HCT116 (cell line): Measurements from ENCODE around the gene RHBDD1. TPM values are rescaled to one million over a fixed set of nuclear protein-coding genes. Genes with fewer than 3 reads are reported as not detected.

Source experiments
- ATAC-seq: fragments of 200-7000 bp; cut with Tn5 transposase; 2 replicates; pipeline ENCODE4 v1.9.1; 2020; ENCODE audit warnings: mild to moderate bottlenecking, moderate library complexity
- BruUV-seq: library from RNA; stranded (reverse); fragments of 400-500 nt; replicated peaks from 2 replicates; lab custom pipeline; 2021; lab: Mats Ljungman, UMichigan
- CTCF ChIA-PET: fragments of 300-600 bp; sonication (Branson Sonifier 250); formaldehyde crosslinking; loops from one replicate; lab custom pipeline; 2021; ENCODE audit warnings: antibody characterized with exemption; lab: Charles Lee
- POLR2A ChIA-PET: fragments of 300-600, 350-600 bp; sonication (Branson Sonifier 250); formaldehyde crosslinking; loops from one replicate; lab custom pipeline; 2021; ENCODE audit warnings: antibody characterized with exemption; lab: Charles Lee
- RAD21 ChIA-PET, 2 experiments: fragments of 300-600 bp; sonication (Branson Sonifier 250); formaldehyde crosslinking; loops; one replicate each; lab custom pipeline; 2023; ENCODE audit warnings: low total read pairs in 2 of 2; ENCODE audit not compliant: uncharacterized antibody in 2 of 2, unreplicated experiment in 2 of 2, low non-redundant PET in 1 of 2; lab: Charles Lee
- DNase-seq: peaks from one replicate; pipeline ENCODE4 v3.0.0-alpha.2; 2010; ENCODE audit warnings: low read depth, low spot score
- H2AFZ ChIP-seq: fragments of 200-600 bp; shearing (Covaris generic), sonication (generic); 2 replicates; pipeline ENCODE4 v1.6.1; 2017; ENCODE audit warnings: low read depth, mixed run types, mixed read lengths, antibody characterized with exemption, low read length; ENCODE audit not compliant: poor library complexity, severe bottlenecking
- H3K27ac ChIP-seq: 2 replicates; pipeline ENCODE4 v1.5.1; 2012; ENCODE audit warnings: low read depth, low read length
- H3K27me3 ChIP-seq: fragments of 200-600 bp; sonication (generic); 2 replicates; pipeline ENCODE4 v1.6.1; 2016; ENCODE audit warnings: mixed run types, low read length, mixed read lengths; ENCODE audit not compliant: insufficient read depth
- H3K36me3 ChIP-seq, 2 experiments: fragments of 200-500 bp in 1 of 2; fragments of 200-600 bp in 1 of 2; sonication (Bioruptor generic) in 1 of 2; sonication (generic) in 1 of 2; 2 replicates each; pipeline versions ENCODE4 v1.5.1 to v1.6.1; 2014 to 2016; ENCODE audit warnings: low read length in 2 of 2, inconsistent platforms in 1 of 2, mixed read lengths in 1 of 2, mixed run types in 1 of 2; ENCODE audit not compliant: insufficient read depth in 2 of 2, control insufficient read depth in 1 of 2
- H3K4me1 ChIP-seq, 2 experiments: fragments of 200-600 bp in 1 of 2; sonication (generic) in 1 of 2; 2 replicates each; pipeline versions ENCODE4 v1.5.1 to v1.6.1; 2012 to 2017; ENCODE audit warnings: low read length in 2 of 2, inconsistent platforms in 1 of 2, mild to moderate bottlenecking in 1 of 2, mixed read lengths in 1 of 2, mixed run types in 1 of 2, moderate library complexity in 1 of 2; ENCODE audit not compliant: insufficient read depth in 2 of 2, control insufficient read depth in 1 of 2
- H3K4me2 ChIP-seq: fragments of 200-600 bp; sonication (generic); 2 replicates; pipeline ENCODE4 v1.6.1; 2017; ENCODE audit warnings: mixed run types, low read length, mixed read lengths
- H3K4me3 ChIP-seq, 2 experiments: fragments of 200-600 bp in 1 of 2; sonication (generic) in 1 of 2; replicated peaks in 1 of 2; 2 replicates each; pipeline ENCODE4 v1.5.1; 2011 to 2016; ENCODE audit warnings: low read length in 2 of 2, control low read depth in 1 of 2, low read depth in 1 of 2, mild to moderate bottlenecking in 1 of 2, mixed read lengths in 1 of 2, mixed run types in 1 of 2
- H3K79me2 ChIP-seq: fragments of 200-600 bp; sonication (generic); 2 replicates; pipeline ENCODE4 v1.6.1; 2017; ENCODE audit warnings: mild to moderate bottlenecking, mixed run types, low read length, moderate library complexity, mixed read lengths; ENCODE audit not compliant: insufficient read depth
- H3K9ac ChIP-seq: fragments of 200-600 bp; sonication (generic); 2 replicates; pipeline ENCODE4 v1.6.1; 2016; ENCODE audit warnings: low read length, mixed read lengths
- H3K9me2 ChIP-seq: fragments of 200-600 bp; sonication (generic), shearing (Covaris generic); 2 replicates; pipeline ENCODE4 v1.6.1; 2017; ENCODE audit warnings: mixed run types, mild to moderate bottlenecking, moderate library complexity; ENCODE audit not compliant: insufficient read depth
- H3K9me3 ChIP-seq, 2 experiments: fragments of 200-500 bp in 1 of 2; fragments of 200-600 bp in 1 of 2; sonication (Bioruptor generic) in 1 of 2; sonication (generic) in 1 of 2; 2 replicates each; pipeline ENCODE4 v1.6.1; 2014 to 2017; ENCODE audit warnings: low read length in 2 of 2, mixed read lengths in 2 of 2, inconsistent platforms in 1 of 2, low read depth in 1 of 2, mild to moderate bottlenecking in 1 of 2, mixed run types in 1 of 2, moderate library complexity in 1 of 2; ENCODE audit not compliant: control insufficient read depth in 1 of 2, insufficient read depth in 1 of 2
- H4K20me1 ChIP-seq: fragments of 200-600 bp; sonication (generic), shearing (Covaris generic); 2 replicates; pipeline ENCODE4 v1.6.1; 2017; ENCODE audit warnings: mixed run types, mild to moderate bottlenecking, moderate library complexity; ENCODE audit not compliant: insufficient read depth
- CEBPB ChIP-seq: IDR thresholded peaks from 2 replicates; pipeline ENCODE4 v1.6.1; 2012; ENCODE audit warnings: low read depth
- ELF1 ChIP-seq: IDR thresholded peaks from 2 replicates; pipeline ENCODE4 v1.6.1; 2012; ENCODE audit warnings: low read depth, borderline replicate concordance
- EZH2 ChIP-seq: fragments of 200-600 bp; sonication (generic); IDR thresholded peaks from 2 replicates; pipeline ENCODE4 v1.6.1; 2017; ENCODE audit warnings: antibody characterized with exemption, mixed run types
- EZH2phosphoT487 ChIP-seq: fragments of 200-600 bp; IDR thresholded peaks from 2 replicates; pipeline ENCODE4 v1.6.1; 2018; ENCODE audit warnings: antibody characterized with exemption, borderline replicate concordance
- POLR2AphosphoS5 ChIP-seq: IDR thresholded peaks from 2 replicates; pipeline ENCODE4 v1.6.1; 2011; ENCODE audit warnings: mild to moderate bottlenecking, low read depth, low read length, moderate library complexity
- RAD21 ChIP-seq: IDR thresholded peaks from 2 replicates; pipeline ENCODE4 v1.6.1; 2012; ENCODE audit warnings: low read depth, mild to moderate bottlenecking
- TCF7L2 ChIP-seq: IDR thresholded peaks from 2 replicates; pipeline ENCODE4 v1.7.0; 2011; ENCODE audit warnings: borderline replicate concordance, inconsistent platforms; ENCODE audit not compliant: insufficient read depth, insufficient read length; ENCODE audit errors: extremely low read depth
- YY1 ChIP-seq: IDR thresholded peaks from 2 replicates; pipeline ENCODE4 v1.6.1; 2011; ENCODE audit warnings: low read length, low read depth, moderate library complexity, mild to moderate bottlenecking; ENCODE audit not compliant: insufficient replicate concordance; ENCODE audit errors: extremely low read depth
- ZNF274 ChIP-seq: fragments of 200-500 bp; sonication (Bioruptor generic); IDR thresholded peaks from 2 replicates; pipeline ENCODE4 v1.6.1; 2014; ENCODE audit warnings: mild to moderate bottlenecking, low read depth, low read length, inconsistent platforms
- intact Hi-C: fragments of 100-400 bp; cut with micrococcal nuclease; formaldehyde crosslinking; loops from 2 replicates; pipeline ENCODE4 v1.10.0; 2022
- total RNA-seq: library from RNA; stranded (reverse); gene quantifications from one replicate; pipeline ENCODE4 v1.2.1, GENCODE V29; 2021; ENCODE audit not compliant: unreplicated experiment
- TF ChIP-seq, protein P1 (sequence below): IDR thresholded peaks from 2 replicates; pipeline ENCODE4 v1.6.1; 2012
- TF ChIP-seq, protein P2 (sequence below): IDR thresholded peaks from 2 replicates; pipeline ENCODE4 v1.6.1; 2012; ENCODE audit warnings: low read depth
- TF ChIP-seq, protein P3 (sequence below): IDR thresholded peaks from 2 replicates; pipeline ENCODE4 v1.6.1; 2012

RHBDD1 gene
- total RNA-seq, 1 experiment from 2014 or later, result 73.8 TPM

DNA sequence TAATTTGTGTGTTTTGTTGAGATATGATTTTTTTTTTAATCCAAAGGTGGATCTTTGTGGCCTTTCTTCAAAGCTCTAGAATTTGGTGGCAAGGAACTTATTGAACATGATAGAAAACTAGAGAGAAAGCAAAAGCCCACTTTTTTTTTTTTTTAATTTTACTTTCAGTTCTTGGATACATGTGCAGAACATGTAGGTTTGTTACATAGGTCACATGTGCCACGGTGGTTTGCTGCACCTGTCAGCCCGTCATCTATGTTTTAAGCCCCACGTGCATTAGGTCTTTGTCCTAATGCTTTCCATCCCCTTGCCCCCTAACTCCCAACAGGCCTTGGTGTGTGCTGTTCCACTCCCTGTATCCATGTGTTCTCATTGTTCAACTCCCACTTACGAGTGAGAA lies 135.9 kb downstream of the RHBDD1 start:
- Histone ChIP-seq H3K4me1 (peaks cover 5 to 9% of the 10 kb centered on the region in 2 experiments; a peak in 3 of 4 replicates), H2AFZ (no peak overlapping the region), H3K9me2 (no peaks in the 10 kb centered on the region), H3K27ac (no peak overlapping the region), H3K36me3 (no peaks in the 10 kb centered on the region), H4K20me1 (no peaks in the 10 kb centered on the region), H3K9me3 (no peaks in the 10 kb centered on the region), H3K9ac (no peak overlapping the region), H3K79me2 (no peaks in the 10 kb centered on the region), H3K27me3 (no peaks in the 10 kb centered on the region), H3K4me3 (no peak overlapping the region), H3K4me2 (no peak overlapping the region)
- POLR2A ChIA-PET, result no interaction called here
- BruUV-seq, result no TSS peak
- intact Hi-C loops, result no loop called here
- DNase-seq (no peak), ATAC-seq (no peak)
- CTCF ChIA-PET, result no interaction called here
- RAD21 ChIA-PET, result no interaction called here
- TF ChIP-seq POLR2AphosphoS5, result no peak
- no peak for TF ChIP-seq ZNF274
- TF ChIP-seq EZH2, result no peak
- TF ChIP-seq, protein P1, sequence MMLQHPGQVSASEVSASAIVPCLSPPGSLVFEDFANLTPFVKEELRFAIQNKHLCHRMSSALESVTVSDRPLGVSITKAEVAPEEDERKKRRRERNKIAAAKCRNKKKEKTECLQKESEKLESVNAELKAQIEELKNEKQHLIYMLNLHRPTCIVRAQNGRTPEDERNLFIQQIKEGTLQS, result no peak
- no peak for TF ChIP-seq EZH2phosphoT487
- no peak for TF ChIP-seq TCF7L2
- TF ChIP-seq YY1, result no peak
- TF ChIP-seq, protein P2, sequence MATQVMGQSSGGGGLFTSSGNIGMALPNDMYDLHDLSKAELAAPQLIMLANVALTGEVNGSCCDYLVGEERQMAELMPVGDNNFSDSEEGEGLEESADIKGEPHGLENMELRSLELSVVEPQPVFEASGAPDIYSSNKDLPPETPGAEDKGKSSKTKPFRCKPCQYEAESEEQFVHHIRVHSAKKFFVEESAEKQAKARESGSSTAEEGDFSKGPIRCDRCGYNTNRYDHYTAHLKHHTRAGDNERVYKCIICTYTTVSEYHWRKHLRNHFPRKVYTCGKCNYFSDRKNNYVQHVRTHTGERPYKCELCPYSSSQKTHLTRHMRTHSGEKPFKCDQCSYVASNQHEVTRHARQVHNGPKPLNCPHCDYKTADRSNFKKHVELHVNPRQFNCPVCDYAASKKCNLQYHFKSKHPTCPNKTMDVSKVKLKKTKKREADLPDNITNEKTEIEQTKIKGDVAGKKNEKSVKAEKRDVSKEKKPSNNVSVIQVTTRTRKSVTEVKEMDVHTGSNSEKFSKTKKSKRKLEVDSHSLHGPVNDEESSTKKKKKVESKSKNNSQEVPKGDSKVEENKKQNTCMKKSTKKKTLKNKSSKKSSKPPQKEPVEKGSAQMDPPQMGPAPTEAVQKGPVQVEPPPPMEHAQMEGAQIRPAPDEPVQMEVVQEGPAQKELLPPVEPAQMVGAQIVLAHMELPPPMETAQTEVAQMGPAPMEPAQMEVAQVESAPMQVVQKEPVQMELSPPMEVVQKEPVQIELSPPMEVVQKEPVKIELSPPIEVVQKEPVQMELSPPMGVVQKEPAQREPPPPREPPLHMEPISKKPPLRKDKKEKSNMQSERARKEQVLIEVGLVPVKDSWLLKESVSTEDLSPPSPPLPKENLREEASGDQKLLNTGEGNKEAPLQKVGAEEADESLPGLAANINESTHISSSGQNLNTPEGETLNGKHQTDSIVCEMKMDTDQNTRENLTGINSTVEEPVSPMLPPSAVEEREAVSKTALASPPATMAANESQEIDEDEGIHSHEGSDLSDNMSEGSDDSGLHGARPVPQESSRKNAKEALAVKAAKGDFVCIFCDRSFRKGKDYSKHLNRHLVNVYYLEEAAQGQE, result no peak
- TF ChIP-seq, protein P3, sequence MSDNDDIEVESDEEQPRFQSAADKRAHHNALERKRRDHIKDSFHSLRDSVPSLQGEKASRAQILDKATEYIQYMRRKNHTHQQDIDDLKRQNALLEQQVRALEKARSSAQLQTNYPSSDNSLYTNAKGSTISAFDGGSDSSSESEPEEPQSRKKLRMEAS, result no peak
- no peak for TF ChIP-seq CEBPB
- TF ChIP-seq RAD21, result no peak
- TF ChIP-seq ELF1, result no peak
